Testis (tissue), 3 donors: ENCODE results near the gene PLRG1. TPM values are rescaled to one million over a fixed set of nuclear protein-coding genes. Genes with fewer than 3 reads are reported as not detected.

Source experiments
- DNase-seq: peaks from one replicate; pipeline ENCODE4 v3.0.0-alpha.2; 2019
- H3K27ac ChIP-seq, 2 donors: fragments of 200-600 bp; sonication (generic); one replicate each; pipeline ENCODE4 v1.5.1; 2019
- H3K27me3 ChIP-seq: fragments of 200-600 bp; sonication (generic); one replicate; pipeline ENCODE4 v1.5.1; 2019
- H3K36me3 ChIP-seq: fragments of 200-600 bp; sonication (generic); one replicate; pipeline ENCODE4 v1.5.1; 2017; ENCODE audit warnings: low read depth; ENCODE audit errors: missing control alignments
- H3K4me1 ChIP-seq: fragments of 200-600 bp; sonication (generic); one replicate; pipeline ENCODE4 v1.5.1; 2019
- H3K4me3 ChIP-seq, 2 donors: fragments of 200-600 bp; sonication (generic); one replicate each; pipeline ENCODE4 v1.5.1; 2017 to 2019
- H3K9me3 ChIP-seq: fragments of 200-600 bp; sonication (generic); one replicate; pipeline ENCODE4 v1.5.1; 2017
- POLR2A ChIP-seq: fragments of 450-650 bp; IDR thresholded peaks from one replicate; pipeline ENCODE4 v1.6.1; 2017; ENCODE audit warnings: antibody characterized with exemption, mild to moderate bottlenecking, moderate library complexity
- WGBS, 2 donors: methylation state at CpG; one replicate each; pipeline ENCODE4 v1.1.5; 2018; 5-methylcytosine and 5-hydroxymethylcytosine counted together
- intact Hi-C: fragments of 100-400 bp; cut with DNase I; formaldehyde crosslinking; loops from one replicate; pipeline ENCODE4 v1.15.1; 2023; ENCODE audit warnings: low total_unique reads
- polyA plus RNA-seq: library from polyadenylated mRNA; stranded (reverse); fragments of 350-450 nt; fragmentation: Illumina TruSeq; extraction: RNeasy Lipid Tissue Mini Kit (QIAGEN cat#74804); gene quantifications from one replicate; pipeline ENCODE4 v1.2.3, GENCODE V29; 2014; ENCODE audit warnings: low read depth, low replicate concordance; ENCODE audit not compliant: insufficient read depth
- total RNA-seq, 2 donors: library from RNA; depleted of rRNA; stranded (reverse); fragments of >200 nt; gene quantifications; one replicate each; pipeline ENCODE4 v1.2.3, GENCODE V29; 2016
- TF ChIP-seq, protein P1 (sequence below), 3 experiments: fragments of 450-650 bp in 2 of 3; fragments of 200-600 bp in 1 of 3; sonication (generic) in 1 of 3; IDR thresholded peaks; one replicate each; pipeline ENCODE4 v1.5.1; 2016 to 2019; ENCODE audit warnings: antibody characterized with exemption in 3 of 3, mild to moderate bottlenecking in 2 of 3, moderate library complexity in 1 of 3

The PLRG1 gene
- total and polyA plus RNA-seq, 3 donors from 2014 or later: 35.3 to 46.3 (median 45.8) TPM

DNA sequence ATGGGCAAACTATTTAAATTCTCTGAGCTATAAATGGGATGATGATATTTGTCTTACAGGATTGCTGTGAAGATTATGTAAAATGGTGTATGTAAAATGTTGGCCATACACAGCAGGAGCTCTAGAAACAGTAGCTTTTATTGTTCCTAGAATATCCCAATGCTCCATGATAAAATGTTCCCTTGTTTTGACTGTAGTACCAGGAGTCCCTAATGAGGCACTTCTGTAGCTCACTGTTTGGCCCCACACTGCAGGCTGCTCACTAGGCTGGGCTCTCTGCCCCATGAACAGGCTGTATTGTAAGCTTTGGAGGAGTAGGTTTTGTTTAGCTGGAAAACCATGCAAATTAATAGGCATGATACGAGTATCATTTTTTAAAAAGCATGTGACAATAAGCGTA lies 43.7 kb upstream of the PLRG1 start:
- no peaks in the 10 kb centered on the region for H3K4me1 ChIP-seq
- 64 to 73% methylated on average over 2 of the region's 2 CpGs for WGBS, 2 donors

DNA sequence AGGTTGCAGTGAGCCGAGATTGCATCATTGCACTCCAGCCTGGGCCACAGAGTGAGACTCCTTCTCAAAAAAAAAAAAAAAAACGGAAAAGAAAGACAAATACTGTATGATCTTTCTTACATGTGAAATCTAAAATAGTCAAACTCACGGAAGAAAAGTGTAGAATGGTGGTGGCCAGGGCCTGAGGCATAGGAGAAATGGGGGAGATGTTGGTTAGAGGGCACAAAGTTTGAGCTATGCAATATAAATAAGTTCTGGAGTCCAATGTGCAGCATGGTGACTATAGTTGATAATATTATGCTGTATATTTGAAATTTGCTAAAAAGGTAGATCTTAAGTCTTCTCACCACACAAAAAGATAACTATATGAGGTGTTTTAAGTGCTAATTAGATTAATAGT lies 41.7 kb upstream of the PLRG1 start:
- Histone ChIP-seq H3K9me3 (no peaks in the 10 kb centered on the region), H3K4me1 (no peaks in the 10 kb centered on the region), H3K27me3 (no peaks in the 10 kb centered on the region), H3K27ac (no peak overlapping the region), H3K4me3 (no peak overlapping the region), H3K36me3 (no peaks in the 10 kb centered on the region)
- DNase-seq: no peak
- WGBS, 2 donors: 84 to 85% methylated on average over 3 of the region's 3 CpGs
- TF ChIP-seq, protein P1, sequence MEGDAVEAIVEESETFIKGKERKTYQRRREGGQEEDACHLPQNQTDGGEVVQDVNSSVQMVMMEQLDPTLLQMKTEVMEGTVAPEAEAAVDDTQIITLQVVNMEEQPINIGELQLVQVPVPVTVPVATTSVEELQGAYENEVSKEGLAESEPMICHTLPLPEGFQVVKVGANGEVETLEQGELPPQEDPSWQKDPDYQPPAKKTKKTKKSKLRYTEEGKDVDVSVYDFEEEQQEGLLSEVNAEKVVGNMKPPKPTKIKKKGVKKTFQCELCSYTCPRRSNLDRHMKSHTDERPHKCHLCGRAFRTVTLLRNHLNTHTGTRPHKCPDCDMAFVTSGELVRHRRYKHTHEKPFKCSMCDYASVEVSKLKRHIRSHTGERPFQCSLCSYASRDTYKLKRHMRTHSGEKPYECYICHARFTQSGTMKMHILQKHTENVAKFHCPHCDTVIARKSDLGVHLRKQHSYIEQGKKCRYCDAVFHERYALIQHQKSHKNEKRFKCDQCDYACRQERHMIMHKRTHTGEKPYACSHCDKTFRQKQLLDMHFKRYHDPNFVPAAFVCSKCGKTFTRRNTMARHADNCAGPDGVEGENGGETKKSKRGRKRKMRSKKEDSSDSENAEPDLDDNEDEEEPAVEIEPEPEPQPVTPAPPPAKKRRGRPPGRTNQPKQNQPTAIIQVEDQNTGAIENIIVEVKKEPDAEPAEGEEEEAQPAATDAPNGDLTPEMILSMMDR (IDR thresholded peaks at IDR 0.05): no peak
- no peak for TF ChIP-seq POLR2A
- intact Hi-C loops: no loop called here

More for the DNA sequence above, 43.7 kb upstream of the PLRG1 start:
- no peak overlapping the region for H3K4me3 ChIP-seq
- no peaks in the 10 kb centered on the region for H3K27me3 ChIP-seq
- intact Hi-C loops: no loop called here
- no peaks in the 10 kb centered on the region for H3K9me3 ChIP-seq
- TF ChIP-seq, protein P1 (IDR thresholded peaks at IDR 0.05): no peak
- no peak for TF ChIP-seq POLR2A
- no peak for DNase-seq
- H3K27ac ChIP-seq: no peak overlapping the region
- no peaks in the 10 kb centered on the region for H3K36me3 ChIP-seq

DNA sequence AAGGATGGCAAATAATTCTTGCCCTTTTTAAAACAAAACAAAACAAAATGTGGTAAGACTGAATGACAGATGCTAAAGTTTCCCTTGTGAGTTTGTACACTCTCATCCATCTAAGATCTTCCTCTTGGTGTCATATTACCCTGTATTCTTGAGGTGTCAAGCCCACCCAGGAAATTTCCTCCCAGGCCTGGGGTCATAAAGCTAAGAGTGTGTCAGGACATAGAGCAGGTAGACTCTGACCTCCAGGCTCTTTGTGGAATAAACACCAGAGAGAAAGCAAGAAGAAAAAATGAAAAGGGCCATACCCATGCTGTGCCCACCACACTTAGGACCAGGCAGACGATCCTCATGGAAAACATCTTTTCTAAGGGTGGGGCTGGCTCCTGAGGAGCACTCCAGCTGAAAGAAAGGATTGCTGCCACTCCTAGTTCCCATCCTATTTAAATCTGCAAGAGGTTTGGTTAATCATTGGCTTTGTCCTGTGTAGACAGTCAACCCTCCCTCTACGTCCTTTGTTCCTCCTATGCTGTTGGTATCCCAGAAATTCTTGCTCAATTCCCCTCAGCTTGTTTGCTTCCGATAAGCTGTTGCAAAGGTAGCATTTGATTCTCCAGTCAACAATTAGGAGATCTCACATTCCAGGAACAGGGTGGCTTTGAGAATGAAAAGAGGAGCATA lies 40.3 kb upstream of the PLRG1 start, which contains the start of gene FGA:
Gene FGA, minus strand, starts transcription at position 414 of the 678 bp plus-strand sequence. Its CDS starts 55 bp downstream, at position 359.
- TF ChIP-seq, protein P1 (IDR thresholded peaks at IDR 0.05): no peak
- no peak for TF ChIP-seq POLR2A
- Histone ChIP-seq H3K27ac (no peak within 1 kb of the TSS), H3K27me3 (no peaks in the 10 kb centered on the region), H3K4me3 (no peak within 1 kb of the TSS), H3K36me3 (no peaks in the 10 kb centered on the region), H3K4me1 (no peaks in the 10 kb centered on the region), H3K9me3 (no peaks in the 10 kb centered on the region)
- WGBS, 2 donors: 82 to 83% methylated on average over 3 of the region's 3 CpGs
- intact Hi-C loops: no loop called here
- DNase-seq: no peak

DNA sequence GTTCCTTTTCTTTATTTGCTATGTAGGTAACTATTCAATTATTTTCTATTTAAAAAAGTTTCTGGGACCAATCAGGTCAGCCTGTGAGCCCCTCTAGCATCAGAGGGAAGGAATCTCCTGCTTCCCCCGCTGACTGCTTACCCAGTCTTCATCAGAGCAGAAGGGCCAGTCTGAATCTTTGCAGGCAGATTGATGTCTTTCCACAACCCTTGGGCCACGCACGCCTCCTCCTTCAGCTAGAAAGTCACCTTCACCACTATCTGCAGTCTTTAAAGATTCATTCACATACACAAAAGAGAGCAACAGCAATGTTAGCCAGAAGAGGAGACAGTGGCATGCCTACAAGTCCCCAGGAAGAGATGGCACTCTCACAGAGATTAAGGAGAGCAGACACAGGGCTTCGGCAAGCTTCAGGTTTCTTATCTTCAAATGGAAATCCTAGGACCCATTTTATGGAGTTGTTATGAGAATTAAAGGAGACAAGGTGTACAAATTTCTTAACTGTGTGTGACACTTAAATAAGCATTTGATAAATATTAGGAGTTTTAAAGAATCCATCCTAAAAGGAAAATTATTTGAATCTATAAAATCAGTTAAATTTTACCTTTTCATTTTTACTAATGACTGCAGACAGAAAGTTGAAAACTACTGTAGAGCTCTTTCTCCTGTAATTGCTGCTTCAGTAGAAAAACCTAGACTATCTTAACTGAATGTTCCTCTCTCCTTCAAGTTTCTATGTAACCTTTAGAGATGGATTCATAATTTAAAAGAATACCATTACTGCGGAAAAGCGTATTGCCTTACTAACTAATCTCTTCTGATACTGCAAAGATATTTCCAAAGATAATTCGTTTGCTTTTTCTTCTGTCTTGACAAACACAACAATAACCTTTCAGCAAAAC lies 39.3 kb upstream of the PLRG1 start:
- H3K4me1 ChIP-seq: no peaks in the 10 kb centered on the region
- TF ChIP-seq, protein P1 (IDR thresholded peaks at IDR 0.05): no peak
- TF ChIP-seq POLR2A: no peak
- H3K27ac ChIP-seq: no peak overlapping the region
- WGBS, 2 donors: 60 to 73% methylated on average over 7 of the region's 7 CpGs
- no peak for DNase-seq
- no peak overlapping the region for H3K4me3 ChIP-seq
- no peaks in the 10 kb centered on the region for H3K36me3 ChIP-seq
- H3K27me3 ChIP-seq: no peaks in the 10 kb centered on the region
- intact Hi-C loops: no loop called here
- H3K9me3 ChIP-seq: no peaks in the 10 kb centered on the region
